Fibroblast of skin of left biceps (primary cell): ENCODE data around the gene CUX1.
"Not testable (repeated sequence)": the region's sequence is repeated elsewhere in the genome, so short reads cannot be mapped to it uniquely, and the experiment has no call there.

ENCODE experiments used
- DNase-seq, 2 experiments: peaks; one replicate each; pipeline ENCODE4 v3.0.0-alpha.2; 2013; ENCODE audit warnings: low read depth in 2 of 2

CUX1 gene

DNA sequence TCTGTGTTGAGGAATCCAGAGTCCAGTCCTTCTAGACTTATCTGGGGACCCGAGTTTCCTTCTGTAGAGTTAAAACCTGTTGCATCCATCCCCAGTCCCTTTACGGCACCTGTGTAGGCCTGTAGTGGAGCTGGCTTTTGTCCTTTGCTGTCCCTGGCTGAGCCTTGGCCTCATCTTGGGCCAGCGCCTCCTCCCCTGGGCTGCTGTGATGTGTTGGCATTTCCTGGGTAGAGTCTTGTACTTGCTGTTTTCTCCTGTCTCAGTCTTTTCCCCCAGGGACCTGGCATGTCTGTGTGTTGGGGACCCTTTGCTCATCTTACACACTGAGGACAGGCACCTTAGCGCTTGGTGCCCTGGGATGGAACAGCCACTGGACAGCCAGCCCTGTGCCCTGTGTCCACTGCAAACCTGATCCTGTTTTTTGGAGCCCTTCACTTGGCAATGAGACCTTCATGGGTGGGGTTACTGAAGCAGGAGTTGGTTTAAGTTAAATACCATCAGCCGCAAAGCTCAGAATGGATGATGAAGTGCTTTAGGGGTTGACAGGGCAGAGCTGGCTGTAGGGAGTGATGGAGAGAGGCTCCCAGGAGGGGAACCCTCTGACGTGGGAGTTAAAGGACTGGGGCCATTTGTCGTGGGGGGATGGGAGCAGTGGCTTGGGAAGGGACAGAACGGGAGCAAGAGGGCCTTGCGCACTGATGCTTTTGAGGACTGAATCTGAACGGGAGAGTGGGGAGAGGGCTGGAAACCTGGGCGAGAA, 50.9 kb downstream of the CUX1 start:
- DNase-seq = no peak

DNA sequence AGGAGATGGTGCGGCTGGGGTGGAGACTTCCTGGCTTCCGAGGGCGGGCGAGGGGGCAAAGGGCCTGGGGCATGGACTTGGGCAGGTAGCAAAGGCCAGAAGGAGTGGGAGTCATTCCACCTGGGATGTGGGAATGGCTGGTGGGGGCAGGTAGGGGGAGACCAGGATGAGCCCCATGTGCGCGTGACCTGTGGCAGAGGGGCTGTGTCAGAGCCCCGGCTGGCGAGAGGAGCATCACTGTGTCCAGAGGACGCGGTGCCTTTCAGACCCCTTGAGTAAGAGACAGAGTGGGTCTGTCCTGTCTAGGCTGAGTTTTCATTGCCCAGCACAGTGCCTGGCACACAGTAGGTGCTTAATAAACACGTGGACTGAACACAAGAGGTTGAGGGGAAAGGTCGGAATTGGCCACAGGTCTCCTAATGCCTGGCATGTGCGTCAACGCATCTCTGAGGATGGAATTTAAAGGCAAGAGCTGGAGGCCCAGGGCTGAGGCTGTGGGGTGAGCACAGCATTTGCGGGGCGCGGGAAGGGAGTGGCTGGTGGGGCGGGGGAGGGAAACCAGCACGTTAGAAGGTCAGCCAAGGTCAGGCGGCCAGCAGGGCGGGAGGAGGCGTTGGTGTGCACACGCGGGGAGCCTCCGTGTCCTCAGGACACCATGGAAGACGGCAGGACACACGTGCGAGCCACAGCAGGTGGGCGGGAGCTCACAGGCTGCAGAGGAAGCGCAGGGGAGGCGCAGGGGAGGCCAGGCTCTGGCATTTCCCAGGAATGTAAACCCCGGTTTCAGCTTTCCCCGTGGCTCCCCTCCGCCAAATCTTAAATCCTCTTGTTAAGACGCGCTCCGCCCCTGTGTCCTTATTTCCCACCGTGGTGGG, 51.8 kb downstream of the CUX1 start:
- no peak for DNase-seq

DNA sequence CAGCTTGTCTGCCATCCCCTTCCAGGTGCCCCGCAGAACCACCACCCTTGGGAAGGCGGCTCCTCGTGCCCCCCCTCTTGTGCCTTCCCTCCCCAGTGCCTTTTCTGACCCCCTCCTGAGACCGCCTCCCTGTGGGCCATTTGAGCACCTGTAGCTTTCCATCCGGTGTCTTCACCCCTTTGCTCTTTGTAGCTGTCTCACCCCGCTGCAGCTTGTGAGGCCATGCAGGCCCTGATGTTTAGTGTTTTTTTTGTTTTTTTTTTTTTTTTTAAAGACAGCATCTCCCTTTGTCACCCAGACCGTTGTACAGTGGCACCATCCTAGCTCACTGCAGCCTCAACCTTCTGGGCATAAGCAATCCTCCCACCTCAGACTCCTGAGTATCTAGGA, 52.5 kb downstream of the CUX1 start:
- no peak for DNase-seq

DNA sequence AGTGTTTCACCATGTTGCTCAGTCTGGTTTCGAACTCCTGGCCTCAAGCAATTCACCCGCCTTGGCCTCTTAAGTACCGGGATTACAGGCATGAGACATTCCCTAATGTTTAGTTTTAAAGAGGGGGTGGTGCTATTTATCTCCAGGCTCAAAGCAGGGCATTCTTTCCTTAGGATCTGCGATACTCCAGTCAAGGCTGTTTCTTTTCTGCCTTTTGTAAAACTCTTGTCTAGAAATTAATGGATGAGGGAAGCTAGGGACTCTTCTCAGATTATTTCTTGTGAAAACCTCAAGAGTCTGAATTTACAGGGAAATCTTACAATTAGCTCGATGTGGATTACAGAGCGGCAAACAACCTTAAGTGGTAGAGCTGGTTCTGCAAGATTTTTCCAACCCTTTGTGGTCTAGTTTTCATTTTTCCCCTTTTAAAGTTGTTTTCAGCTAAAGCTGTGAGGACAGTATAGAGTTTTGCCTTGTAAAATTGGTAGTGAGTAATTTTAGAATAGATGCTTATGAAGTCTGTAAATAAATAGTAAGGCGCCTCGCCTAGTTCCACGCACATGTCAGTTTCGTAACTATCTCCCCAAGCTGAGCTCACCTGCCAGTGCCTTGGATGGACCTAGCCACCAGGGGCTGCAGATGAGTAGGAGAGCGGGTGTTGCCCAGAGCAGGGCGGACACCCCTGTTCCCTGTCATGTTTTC, 53.1 kb downstream of the CUX1 start:
- no peak for DNase-seq

DNA sequence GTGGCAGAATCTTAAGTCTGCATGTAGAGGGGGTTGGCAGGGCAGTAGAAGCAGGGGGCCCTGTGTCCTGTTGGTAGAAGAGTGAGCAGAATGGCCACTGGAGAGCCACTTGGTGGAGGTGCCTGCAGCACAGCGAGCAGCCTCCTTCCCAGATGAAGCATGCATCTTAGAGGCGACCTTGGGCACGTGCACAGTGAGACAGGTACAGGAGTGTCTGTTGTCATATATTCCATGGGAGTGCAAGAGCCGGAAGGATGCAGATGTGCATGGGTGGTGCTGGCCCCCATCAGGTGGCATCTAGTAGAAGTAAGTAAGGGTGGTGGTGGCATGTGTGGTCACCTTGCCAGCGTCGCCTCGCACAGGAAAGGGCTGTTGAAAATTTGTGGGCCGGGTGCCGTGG, 53.9 kb downstream of the CUX1 start:
- DNase-seq = no peak

DNA sequence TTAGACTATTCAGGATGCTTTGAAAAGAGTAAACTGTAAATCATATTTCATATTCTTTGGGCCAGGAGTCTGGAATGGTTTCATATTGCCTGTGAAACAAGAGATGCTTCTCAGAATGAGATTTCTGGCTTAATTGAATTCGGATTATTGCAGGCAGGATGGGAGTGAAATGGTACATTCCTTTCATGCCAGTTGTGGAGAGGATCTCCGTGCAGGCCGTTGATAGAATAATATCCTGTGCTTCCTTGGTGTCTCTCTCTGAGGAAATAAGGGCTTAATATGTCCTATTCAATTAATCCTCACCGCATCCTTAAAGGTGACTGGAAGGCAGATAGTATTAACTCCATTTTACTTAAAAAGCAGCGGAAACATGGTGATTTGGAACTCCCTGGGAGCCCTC, 56.6 kb downstream of the CUX1 start:
- peak in 1 of 2 experiments; percentile 38 for DNase-seq

DNA sequence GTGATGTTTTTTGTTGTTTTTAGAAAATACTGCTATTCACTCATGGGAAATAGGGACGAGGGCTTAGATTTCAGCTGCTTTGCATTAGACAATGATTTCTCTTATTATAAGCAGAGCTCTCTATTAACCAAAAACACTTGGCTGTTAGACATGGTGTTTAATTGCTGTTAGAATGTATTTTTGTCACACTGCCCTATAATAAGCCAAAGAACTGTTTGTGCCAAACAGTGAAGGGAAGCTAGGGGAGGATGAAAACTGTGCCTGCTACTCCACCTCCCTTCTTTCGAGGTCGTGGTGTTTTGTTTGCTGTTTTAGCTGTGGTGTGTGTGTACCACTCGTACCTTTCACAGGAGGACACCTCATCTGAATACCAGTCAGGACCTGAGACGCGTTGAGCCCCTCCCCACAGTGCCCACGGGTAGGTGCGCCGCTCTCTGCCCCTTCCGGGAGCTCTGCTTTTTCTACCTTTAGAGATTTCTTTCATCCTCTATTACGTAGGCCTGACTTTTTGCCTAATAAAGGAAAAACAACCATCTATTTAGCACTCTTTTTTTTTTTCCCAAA, 57.9 kb downstream of the CUX1 start:
- no peak for DNase-seq

DNA sequence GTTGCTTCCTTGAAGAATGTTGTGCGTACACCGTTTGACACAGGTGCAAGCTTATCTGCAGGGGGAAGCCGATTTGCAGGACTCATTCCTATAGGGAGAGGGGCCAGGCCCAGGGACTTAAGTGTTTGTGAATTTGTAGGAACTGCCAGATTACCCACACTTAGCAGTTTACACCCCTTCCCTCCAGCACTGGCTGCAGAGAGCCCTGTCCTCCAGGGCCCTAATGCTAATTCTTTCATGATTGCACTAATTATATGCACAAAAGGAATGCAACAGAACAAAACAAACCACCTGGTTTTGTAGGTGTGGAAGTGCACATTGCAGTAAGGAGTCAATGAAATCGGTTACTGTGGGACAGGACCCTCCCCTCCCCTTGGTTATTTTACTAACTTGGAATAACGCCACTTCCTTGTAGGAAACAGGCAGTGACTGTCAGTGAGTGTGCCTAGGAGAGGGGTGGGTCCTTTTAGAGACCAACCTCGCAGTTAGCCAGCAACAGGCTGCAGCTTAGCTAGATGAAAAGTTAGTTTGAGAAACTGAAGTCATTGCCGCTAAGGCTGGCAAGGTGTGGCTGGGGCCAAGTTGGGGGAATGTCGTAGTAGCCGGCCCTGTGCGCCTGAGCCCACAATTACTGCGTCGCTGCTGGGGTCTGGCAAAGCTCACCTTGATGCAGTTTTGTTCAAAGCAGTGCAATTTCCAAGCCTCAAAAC, 60.6 kb downstream of the CUX1 start:
- no peak for DNase-seq

DNA sequence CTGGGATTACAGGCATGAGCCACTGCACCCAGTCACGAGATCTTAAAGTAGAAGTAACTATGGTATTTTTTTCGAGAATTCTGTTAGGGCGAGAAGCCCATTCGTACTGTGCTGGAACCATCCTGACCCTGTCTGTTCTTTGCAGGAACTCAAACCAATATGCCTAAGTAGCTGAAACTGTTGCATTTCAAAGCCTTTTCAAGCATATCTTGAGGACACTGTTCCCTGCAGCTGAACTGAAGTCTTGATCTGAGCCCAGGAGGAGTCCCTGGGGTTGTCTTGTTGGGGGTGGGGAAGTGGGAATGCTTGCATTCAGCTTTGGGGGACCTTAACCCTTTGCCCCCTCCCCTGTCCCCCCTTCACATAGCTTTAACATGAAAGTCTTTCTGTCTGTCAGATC, 61.5 kb downstream of the CUX1 start:
- no peak for DNase-seq

DNA sequence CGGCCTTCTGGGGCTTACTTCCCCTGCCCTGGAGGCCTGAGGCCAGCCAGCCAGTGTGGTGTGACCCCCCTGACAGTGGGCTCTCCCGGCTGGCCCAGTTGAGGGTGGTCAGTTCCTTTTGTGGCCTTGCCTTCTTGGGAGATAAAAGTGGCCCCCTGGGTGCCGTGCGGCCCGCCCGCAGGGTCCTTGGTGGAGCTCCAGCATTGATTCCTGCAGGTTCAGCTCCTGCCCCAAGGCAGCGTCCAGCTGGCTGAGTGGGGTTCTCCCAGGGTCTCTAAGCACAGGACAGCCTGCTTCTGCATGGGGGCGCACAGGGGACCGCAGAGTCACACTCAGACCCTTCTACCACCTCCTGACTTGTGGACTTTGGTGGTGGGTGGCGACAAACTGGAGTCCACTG, 62.1 kb downstream of the CUX1 start:
- no peak for DNase-seq

DNA sequence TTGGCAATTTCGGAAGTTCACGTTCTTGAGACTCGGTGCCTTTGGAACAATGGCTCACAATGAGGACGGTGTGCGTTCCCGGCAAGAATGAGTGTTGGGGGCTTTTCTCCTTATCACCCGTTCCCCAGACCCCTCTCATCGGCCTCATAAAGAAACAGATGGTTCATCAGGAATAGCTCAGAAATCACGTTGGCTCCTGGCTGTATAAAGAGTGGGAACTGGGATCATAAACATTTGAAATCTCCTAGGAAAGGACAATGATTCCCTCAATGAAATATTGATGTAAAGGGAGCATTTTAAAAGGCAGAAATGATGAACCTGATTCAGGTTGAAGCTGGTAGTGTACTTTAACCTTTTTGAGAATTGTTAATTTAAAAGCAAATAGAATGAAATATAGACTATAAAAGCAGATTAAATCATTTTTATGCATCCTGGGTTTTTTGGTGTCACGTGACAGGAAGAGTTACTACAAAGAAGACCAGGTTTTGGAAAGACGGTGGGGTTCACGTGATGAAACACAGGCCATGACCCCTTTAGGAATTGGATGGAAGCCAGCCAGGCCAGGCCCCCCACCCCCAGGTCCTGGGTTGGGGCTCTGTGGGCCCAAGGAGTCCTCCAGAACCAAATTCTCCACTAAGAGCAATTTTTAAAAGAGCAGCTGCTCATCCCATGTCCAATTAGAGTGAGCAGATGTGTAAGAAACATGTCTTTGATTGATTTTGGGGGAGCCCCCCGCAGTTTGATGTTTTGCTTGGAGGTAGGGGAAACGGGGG, 63.0 kb downstream of the CUX1 start:
- DNase-seq = no peak

DNA sequence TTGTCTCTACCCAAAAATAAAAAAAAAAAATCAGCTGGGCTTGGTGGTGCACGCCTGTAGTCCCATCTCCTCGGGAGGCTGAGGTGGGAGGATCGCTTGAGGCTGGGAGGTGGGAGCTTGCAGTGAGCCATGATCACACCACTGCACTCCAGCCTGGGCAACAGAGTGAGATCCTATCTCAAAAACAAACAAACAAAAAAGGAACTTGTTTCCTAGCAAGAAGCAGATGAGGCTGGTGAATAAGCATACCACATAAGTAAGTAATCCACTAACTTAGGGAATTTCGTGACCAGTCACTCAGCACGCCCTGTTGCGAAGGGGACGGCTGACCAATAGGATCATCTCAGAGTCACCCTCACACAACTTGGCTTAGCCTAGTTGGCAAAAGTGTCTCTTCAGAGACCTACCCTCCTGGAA, 64.6 kb downstream of the CUX1 start:
- peak in 1 of 2 experiments; percentile 54 for DNase-seq

DNA sequence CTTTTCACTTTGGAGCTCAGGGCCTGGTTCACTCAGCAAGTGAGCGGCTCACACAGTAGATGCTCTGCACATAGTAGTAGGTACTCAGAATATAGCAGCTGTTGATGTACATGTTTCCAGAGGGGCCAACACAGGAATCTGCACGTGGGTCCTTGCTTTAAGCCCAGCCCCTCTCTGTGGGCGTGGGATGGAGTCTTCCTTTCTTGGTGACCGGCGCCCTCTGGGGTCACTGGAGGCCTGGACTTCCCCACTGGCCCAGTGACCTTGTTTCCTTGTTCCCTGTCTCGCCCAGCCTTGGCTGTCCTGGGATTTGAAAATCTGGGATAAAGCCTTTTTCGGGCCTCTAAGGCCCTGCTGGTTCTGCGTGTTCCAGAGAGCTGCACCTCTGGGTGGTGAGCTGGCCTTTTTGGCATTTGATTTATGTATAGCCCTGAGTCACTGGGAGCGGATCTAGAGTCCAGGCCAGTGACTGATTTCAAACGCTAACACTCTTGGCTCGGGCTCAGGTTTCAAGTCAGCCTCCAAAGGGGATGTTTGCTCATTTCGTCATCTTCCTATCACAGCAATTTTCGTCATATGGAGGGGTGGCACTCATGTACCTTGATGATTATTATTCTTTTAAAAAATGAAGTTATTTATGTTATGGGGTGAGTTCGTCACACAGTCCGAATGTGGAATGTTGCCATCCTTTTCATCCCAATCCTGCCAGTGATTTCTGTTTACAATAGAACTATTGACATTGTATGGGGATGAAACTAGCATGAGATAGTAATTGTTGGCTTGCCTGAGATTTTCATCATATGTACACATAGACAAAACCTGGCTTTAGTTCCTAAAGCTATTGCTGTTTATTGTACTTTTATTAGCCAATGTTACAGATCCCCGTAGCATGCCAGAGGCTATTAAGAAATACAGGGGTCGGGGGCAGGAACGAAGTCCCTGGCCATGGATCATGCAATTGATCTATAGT, 65.5 kb downstream of the CUX1 start:
- DNase-seq = peak; percentile 97 to 98

DNA sequence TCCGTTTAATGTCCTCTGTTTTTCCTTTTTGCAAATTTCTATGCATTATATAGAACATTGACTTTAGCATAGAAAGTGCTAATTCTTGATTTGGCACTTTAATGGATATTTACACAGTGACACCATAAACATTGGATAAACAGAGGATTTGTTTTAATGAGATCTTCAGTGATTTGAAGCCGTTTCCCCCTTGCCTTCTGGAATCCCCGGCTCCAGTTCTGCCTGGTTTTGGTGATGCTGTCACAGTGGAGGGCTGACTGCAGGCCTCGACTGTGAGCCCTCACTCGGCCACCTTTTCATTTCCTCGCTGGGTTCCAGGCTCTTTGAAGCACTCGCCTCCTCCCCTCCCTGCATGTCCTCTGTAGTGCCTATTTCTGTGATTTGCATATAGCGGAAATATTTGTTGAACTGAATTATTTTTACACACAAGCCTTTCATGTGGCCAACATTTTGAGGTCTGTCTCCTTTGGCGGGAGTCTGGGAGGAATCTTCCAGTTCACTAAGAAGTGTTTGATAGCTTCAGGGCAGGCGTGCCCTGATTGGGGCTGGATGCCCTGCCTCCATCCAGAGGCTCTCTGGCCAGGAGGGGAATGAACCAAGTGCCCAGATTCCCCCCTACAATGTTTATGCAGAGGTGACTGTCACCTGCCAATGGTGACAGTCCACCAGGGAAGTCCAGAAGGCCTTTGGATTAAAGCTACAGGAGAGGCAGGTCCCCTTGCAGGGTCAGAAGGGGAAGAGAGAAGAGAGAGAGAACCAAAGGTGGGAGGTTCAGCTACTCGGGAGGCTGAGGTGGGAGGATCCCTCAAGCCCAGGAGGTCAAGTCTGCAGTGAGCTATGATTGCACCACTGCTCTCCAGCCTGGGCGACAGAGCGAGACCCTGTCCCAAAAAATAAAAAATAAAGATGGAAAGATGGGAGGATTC, 67.5 kb downstream of the CUX1 start:
- no peak for DNase-seq

DNA sequence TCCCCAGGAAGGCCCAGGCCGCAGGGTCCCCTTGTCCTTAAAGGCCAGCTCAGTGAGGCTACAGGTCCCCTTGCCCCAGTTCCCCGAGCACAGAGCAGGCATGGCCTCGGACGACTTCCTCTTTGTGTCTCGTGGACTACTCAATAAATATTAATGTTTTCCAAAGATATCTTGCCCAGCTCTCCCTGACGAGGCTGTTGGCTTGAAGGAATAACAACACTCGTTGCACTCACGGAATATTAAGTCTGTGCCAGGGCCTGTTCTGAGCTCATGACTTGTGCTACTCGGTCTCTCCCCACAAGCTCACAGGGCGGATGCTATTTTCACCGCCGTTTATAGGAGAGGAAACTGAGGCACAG, 68.2 kb downstream of the CUX1 start:
- DNase-seq = no peak

DNA sequence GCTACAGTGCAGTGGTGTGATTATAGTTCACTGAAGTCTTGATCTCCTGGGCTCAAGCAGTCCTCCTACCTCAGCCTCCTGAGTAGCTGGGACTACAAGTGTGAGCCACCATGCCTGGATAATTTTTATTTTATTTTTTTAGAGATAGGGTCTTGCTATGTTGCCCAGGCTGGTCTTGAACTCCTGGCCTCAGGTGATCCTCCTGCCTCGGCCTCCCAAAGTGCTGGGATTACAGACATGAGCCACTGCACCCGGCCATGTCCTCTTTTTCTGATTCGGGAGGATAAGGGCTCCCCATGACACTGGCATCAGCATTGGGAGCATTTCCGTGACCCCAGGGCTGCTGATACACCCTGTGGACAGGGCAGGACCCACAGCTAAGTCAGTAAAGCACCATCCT, 69.9 kb downstream of the CUX1 start:
- not testable (repeated sequence) for DNase-seq

DNA sequence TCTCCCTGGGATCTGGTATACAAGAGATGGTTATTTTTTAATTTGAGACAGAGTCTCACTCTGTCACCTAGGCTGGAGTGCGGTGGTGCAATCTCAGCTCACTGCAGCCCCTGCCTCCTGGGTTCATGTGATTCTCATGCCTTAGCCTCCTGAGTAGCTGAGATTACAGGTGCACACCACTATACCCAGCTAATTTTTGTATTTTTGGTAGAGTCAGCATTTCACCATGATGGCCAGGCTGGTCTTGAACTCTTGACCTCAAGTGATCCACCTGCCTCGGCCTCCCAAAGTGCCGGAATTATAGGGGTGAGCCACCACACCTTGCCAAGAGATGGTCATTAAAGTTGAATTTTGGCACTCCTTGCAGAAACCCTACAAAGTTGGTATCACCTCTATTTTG, 71.1 kb downstream of the CUX1 start:
- DNase-seq = not testable (repeated sequence)

DNA sequence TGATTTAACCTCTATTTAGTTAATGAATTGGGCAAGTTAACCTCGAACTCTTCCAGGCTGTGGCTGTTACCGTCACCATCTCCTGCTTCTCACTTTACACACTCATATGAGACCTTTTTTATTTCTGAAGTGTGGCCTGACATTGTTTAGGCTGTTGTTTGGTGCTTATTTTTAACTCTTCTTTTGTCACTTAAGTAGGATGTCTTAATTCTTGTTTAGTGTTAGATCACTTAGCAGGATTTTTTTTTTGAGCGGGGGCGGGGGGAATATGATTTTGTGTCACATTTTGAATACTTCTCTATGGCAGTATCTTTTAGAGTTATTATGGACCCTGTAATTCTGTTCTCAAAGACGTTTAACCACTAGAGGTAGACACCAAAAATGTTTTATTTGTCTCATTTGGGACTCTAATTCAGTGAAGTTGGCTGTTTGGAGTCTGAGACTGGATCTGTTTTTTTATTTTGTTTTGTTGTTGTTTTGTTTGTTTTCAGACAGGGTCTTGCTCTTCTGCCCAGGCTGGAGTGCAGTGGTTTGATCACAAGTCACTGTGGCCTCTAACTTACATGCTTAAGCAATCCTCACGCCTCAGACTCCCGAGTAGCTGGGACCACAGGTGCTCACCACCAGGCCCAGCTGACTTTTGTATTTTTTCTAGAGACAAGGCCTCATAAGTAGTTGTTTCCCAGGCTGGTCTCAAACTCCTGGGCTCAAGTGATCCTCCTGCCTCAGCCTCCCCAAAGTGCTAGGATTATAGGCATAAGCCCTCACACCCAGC, 73.5 kb downstream of the CUX1 start:
- DNase-seq = no peak
